HG02798 (cell line): ENCODE results near the gene GIGYF2.
"Not testable (repeated sequence)": the region's sequence is repeated elsewhere in the genome, so short reads cannot be mapped to it uniquely, and the experiment has no call there.

Source experiments
- ATAC-seq: cut with Tn5 transposase; IDR thresholded peaks from one replicate; pipeline ENCODE4 v1.9.1; 2021; ENCODE audit warnings: mild to moderate bottlenecking; ENCODE audit not compliant: unreplicated experiment, poor library complexity

The GIGYF2 gene

DNA sequence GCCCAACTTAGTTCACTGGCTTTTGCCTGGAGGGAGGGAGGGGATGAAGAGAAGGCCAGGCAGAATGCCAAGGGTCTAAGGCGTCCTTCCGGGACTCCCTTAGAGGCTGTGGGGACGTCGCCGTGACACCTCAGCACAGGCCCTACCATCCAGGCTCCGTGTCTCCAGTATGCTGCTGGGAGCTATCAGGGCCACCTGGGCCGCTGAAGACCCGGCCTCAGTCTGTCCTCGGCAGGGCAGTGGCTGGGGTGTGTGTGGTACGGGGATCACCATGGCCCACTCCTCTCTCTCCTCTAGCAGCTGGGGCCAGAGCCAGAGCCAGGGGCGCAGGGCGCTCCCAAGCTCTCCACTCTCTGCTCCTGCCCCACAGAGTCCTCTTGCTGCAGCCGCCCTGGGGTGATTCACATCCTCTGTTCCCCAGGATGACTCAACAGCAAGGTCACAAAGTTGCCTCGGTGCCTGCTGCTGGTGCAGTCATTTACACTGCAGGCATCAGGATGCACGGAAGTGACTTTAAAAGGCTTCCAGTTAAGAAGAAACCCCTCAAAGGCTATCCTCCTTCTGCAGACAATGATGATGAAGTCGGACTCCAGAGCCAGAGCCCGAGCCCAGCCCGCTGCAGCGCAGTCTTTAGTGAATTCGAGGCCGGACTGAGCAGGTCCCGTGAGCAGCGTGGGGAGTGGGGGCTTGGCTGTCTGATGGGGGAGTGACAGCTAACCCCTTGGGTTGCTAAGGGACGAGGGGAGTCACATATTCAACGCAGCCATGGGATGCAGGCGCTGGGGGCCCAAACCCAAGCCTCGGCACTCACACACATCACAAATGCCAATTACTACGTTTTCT is 204.8 kb downstream of the GIGYF2 start:
- no peak for ATAC-seq

DNA sequence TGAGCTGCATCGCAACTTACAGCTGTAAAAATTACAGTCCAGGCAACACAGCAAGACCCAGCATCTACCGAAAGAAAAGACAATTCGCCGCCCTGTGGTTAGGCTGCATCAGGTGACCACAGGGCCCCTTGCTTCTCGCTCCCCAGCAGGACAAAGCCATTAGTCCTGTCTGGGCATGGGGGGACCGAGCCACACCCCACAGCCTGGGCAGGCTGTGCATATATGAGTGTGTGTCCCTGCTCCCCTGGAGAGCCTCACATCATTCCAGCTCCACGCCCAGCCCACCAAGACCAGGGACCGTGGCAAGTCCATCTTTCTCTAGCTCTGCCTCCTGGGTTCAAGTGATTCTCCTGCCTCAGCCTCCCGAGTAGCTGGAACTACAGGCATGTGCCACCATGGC is 206.9 kb downstream of the GIGYF2 start:
- no peak for ATAC-seq

- ATAC-seq: not testable (repeated sequence)
Observed at GRCh38 chr2:232906867-232907717, 210.0 kb downstream of the GIGYF2 start.

DNA sequence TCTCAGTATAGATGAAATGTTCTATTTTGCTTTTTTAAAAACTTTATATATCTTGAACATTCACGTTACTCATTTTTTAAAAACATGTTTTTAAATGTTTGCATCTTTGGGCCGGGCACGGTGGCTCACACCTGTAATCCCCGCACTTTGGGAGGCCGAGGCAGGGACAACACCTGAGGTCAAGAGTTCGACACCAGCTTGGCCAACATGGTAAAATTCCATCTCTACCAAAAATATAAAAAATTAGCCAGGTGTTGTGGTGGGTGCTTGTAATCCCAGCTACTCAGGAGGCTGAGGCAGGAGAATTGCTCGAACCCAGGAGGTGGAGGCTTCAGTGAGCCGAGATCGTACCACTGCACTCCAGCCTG is 210.6 kb downstream of the GIGYF2 start:
- ATAC-seq: not testable (repeated sequence)

DNA sequence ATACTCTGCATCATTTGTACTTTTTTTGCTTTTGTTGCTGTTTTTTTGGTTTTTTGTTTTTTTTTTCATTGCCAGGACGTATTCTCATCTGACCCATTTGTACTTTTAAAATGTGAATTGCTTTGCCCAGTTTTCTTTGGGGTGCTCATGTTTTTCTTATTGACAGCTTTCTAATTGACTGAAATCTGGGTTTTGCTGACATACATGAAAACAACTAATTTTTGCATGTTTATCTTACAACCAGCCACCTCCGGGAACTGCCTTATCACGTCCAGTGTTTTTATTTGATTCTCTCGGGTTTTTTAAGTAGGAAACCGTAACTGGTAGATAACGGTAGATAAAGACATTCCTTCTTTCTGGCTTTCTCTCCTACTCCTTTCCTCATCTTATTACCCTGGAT is 211.6 kb downstream of the GIGYF2 start:
- no peak for ATAC-seq
